K562 (cell line): ENCODE measurements around the gene ZNF213. TPM values are rescaled to one million over a fixed set of nuclear protein-coding genes. Genes with fewer than 3 reads are reported as not detected.

ENCODE experiments used
- BCOR ChIP-seq: fragments of 450-650 bp; IDR thresholded peaks from 2 replicates; pipeline ENCODE4 v1.6.1; 2016
- CBX5 ChIP-seq: IDR thresholded peaks from 2 replicates; pipeline ENCODE4 v1.6.1; 2014; ENCODE audit warnings: low read depth, borderline replicate concordance
- CSDE1 ChIP-seq, 2 experiments: fragments of 450-650 bp; IDR thresholded peaks; 2 replicates each; pipeline ENCODE4 v1.6.1; 2016; ENCODE audit warnings: mild to moderate bottlenecking in 1 of 2
- DPF2 ChIP-seq: fragments of 450-650 bp; IDR thresholded peaks from 2 replicates; pipeline ENCODE4 v1.6.1; 2016
- EP300 ChIP-seq: IDR thresholded peaks from 2 replicates; pipeline ENCODE4 v1.6.1; 2012; ENCODE audit warnings: low read length, improper control_type of control experiment
- GATAD2A ChIP-seq: fragments of 450-650 bp; IDR thresholded peaks from 2 replicates; pipeline ENCODE4 v1.6.1; 2017
- HCFC1 ChIP-seq: IDR thresholded peaks from 2 replicates; pipeline ENCODE4 v1.6.1; 2012; ENCODE audit warnings: low read depth, low read length, improper control_type of control experiment
- LEF1 ChIP-seq: fragments of 450-650 bp; IDR thresholded peaks from 2 replicates; pipeline ENCODE4 v1.6.1; 2016; ENCODE audit warnings: mild to moderate bottlenecking
- SREBF2 ChIP-seq: sonication (generic); formaldehyde crosslinking; IDR thresholded peaks from 2 replicates; pipeline ENCODE4 v1.4.0; 2020; ENCODE audit warnings: mild to moderate bottlenecking, missing genetic modification reagents
- TBL1XR1 ChIP-seq, 2 experiments: IDR thresholded peaks; 2 replicates each; pipeline ENCODE4 v1.6.1; 2012; ENCODE audit warnings: improper control_type of control experiment in 2 of 2, low read length in 2 of 2, mild to moderate bottlenecking in 1 of 2
- ZNF263 ChIP-seq: sonication (generic); formaldehyde crosslinking; IDR thresholded peaks from 2 replicates; pipeline ENCODE4 v1.8.0; 2022; ENCODE audit warnings: mild to moderate bottlenecking, missing genetic modification reagents, borderline replicate concordance
- polyA plus RNA-seq, 8 experiments: library from polyadenylated mRNA; depleted of rRNA in 4 of 8; stranded (reverse) in 5 of 8; unstranded in 3 of 8; fragments of >200 nt; fragmentation: Nextera tagmentation in 2 of 8; fragmentation: Illumina TruSeq in 1 of 8; extraction: Ambion mirVana in 2 of 8; extraction: Trizol in 1 of 8; gene quantifications; 2 replicates each; pipeline versions ENCODE4 v1.2.1 to v1.2.3, GENCODE V29; 2011 to 2014; ENCODE audit warnings: inconsistent platforms in 1 of 8, missing spikeins in 1 of 8
- total RNA-seq, 7 experiments: library from RNA; depleted of rRNA in 6 of 7; stranded (reverse); fragments of >200 nt in 6 of 7; fragmentation: Illumina TruSeq in 2 of 7; extraction: Trizol in 2 of 7; gene quantifications; 2 replicates each; pipeline versions ENCODE4 v1.2.1 to v1.2.3, GENCODE V29; 2011 to 2021; ENCODE audit warnings: low replicate concordance in 1 of 7
- TF ChIP-seq, protein P1 (sequence below): sonication (generic); formaldehyde crosslinking; IDR thresholded peaks from 2 replicates; pipeline ENCODE4 v1.8.0; 2022; ENCODE audit warnings: missing genetic modification reagents, mild to moderate bottlenecking, borderline replicate concordance
- TF ChIP-seq, protein P2 (sequence below), 2 experiments: IDR thresholded peaks; 2 replicates each; pipeline ENCODE4 v1.6.1; 2011; ENCODE audit warnings: borderline replicate concordance in 1 of 2, control low read depth in 1 of 2, low read depth in 1 of 2, low read length in 1 of 2, mild to moderate bottlenecking in 1 of 2, mixed read lengths in 1 of 2, moderate library complexity in 1 of 2; ENCODE audit not compliant: insufficient read depth in 1 of 2, insufficient read length in 1 of 2, poor library complexity in 1 of 2, severe bottlenecking in 1 of 2; ENCODE audit errors: extremely low read depth in 1 of 2
- TF ChIP-seq, protein P3 (sequence below): fragments of 250-450 bp; sonication (Bioruptor Pico); IDR thresholded peaks from 2 replicates; pipeline ENCODE4 v1.4.0; 2020; ENCODE audit warnings: mild to moderate bottlenecking, moderate library complexity
- TF ChIP-seq, protein P4 (sequence below): fragments of 150-350 bp; conservative IDR thresholded peaks from 2 replicates; pipeline ENCODE4 v1.6.1; 2014; ENCODE audit warnings: low read length
- TF ChIP-seq, protein P5 (sequence below): fragments of 250-450 bp; sonication (Bioruptor Pico); IDR thresholded peaks from 2 replicates; pipeline ENCODE4 v1.4.0; 2020; ENCODE audit warnings: mild to moderate bottlenecking

The ZNF213 gene
- total and polyA plus RNA-seq, 9 of the 15 experiments (the other 6 are each of a cell fraction or from before 2014, with no cell fraction given), result 0.49 to 10.0 (median 1.8) TPM

DNA sequence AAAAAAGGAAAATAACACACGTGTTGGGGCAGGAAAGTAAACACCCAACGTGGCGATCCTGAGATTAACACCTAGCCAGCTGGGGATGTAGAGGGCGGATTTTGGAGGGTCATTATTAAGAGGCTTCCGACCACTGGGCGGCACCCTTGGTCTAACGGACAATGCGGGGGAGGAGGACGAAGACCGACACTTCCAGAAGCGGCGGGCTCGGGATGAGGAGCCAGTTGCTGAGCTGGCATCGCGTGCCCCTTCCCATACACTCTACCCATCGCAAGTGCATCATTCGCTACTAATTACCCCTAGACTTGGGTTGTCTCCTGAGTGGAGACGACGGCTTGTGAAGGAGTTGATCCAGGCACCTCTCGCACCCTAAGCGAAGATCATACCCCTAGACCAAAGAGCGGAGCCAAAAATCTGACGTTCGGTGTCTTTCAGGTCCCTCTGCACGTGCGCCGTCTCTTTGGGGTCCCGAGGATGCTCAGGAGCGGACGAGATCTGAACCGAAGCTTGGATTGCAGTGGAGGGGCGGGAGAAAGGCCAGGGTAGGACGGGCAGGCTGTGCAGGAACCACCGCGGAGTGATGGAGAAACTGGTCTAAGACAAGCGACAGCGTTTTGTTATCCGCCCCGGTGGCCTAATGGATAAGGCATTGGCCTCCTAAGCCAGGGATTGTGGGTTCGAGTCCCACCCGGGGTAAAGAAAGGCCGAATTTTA is 17.6 kb downstream of the ZNF213 start (continued):
- TF ChIP-seq, protein P1, sequence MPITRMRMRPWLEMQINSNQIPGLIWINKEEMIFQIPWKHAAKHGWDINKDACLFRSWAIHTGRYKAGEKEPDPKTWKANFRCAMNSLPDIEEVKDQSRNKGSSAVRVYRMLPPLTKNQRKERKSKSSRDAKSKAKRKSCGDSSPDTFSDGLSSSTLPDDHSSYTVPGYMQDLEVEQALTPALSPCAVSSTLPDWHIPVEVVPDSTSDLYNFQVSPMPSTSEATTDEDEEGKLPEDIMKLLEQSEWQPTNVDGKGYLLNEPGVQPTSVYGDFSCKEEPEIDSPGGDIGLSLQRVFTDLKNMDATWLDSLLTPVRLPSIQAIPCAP (CRISPR knock-in tag), result 0 out of 2 replicates have a peak, but pooled peaks have one; percentile 20
- TF ChIP-seq BCOR (peak; percentile 79), HCFC1 (no peak; the same call in 1 of the 2 replicates), EP300 (peak; percentile 80), CSDE1 (IDR thresholded peaks at IDR 0.05) (peak in 1 of 2 experiments; percentile 85; a peak in 1 of 4 replicates), TBL1XR1 (IDR thresholded peaks at IDR 0.05; ENCODE audit: low read length in 2 of 2) (peak in 1 of 2 experiments; percentile 96; a peak in 2 of 4 replicates), CBX5 (peak; percentile 64; the same call in 1 of the 2 replicates), DPF2 (peak; percentile 56), LEF1 (peak; percentile 47; the same call in 1 of the 2 replicates), SREBF2 (CRISPR knock-in tag) (no peak), ZNF263 (CRISPR knock-in tag) (peak; percentile 75; the same call in 1 of the 2 replicates), GATAD2A (peak; percentile 58; the same call in 1 of the 2 replicates)
- TF ChIP-seq, protein P2, sequence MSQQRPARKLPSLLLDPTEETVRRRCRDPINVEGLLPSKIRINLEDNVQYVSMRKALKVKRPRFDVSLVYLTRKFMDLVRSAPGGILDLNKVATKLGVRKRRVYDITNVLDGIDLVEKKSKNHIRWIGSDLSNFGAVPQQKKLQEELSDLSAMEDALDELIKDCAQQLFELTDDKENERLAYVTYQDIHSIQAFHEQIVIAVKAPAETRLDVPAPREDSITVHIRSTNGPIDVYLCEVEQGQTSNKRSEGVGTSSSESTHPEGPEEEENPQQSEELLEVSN (IDR thresholded peaks at IDR 0.05; ENCODE audit: borderline replicate concordance in 1 of 2, extremely low read depth in 1 of 2, insufficient read depth in 1 of 2, insufficient read length in 1 of 2, low read depth in 1 of 2, low read length in 1 of 2, poor library complexity in 1 of 2, severe bottlenecking in 1 of 2), result peak; percentile 57 to 58
- TF ChIP-seq, protein P3, sequence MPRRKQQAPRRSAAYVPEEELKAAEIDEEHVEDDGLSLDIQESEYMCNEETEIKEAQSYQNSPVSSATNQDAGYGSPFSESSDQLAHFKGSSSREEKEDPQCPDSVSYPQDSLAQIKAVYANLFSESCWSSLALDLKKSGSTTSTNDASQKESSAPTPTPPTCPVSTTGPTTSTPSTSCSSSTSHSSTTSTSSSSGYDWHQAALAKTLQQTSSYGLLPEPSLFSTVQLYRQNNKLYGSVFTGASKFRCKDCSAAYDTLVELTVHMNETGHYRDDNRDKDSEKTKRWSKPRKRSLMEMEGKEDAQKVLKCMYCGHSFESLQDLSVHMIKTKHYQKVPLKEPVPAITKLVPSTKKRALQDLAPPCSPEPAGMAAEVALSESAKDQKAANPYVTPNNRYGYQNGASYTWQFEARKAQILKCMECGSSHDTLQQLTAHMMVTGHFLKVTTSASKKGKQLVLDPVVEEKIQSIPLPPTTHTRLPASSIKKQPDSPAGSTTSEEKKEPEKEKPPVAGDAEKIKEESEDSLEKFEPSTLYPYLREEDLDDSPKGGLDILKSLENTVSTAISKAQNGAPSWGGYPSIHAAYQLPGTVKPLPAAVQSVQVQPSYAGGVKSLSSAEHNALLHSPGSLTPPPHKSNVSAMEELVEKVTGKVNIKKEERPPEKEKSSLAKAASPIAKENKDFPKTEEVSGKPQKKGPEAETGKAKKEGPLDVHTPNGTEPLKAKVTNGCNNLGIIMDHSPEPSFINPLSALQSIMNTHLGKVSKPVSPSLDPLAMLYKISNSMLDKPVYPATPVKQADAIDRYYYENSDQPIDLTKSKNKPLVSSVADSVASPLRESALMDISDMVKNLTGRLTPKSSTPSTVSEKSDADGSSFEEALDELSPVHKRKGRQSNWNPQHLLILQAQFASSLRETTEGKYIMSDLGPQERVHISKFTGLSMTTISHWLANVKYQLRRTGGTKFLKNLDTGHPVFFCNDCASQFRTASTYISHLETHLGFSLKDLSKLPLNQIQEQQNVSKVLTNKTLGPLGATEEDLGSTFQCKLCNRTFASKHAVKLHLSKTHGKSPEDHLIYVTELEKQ (CRISPR knock-in tag), result no peak
- TF ChIP-seq, protein P4, sequence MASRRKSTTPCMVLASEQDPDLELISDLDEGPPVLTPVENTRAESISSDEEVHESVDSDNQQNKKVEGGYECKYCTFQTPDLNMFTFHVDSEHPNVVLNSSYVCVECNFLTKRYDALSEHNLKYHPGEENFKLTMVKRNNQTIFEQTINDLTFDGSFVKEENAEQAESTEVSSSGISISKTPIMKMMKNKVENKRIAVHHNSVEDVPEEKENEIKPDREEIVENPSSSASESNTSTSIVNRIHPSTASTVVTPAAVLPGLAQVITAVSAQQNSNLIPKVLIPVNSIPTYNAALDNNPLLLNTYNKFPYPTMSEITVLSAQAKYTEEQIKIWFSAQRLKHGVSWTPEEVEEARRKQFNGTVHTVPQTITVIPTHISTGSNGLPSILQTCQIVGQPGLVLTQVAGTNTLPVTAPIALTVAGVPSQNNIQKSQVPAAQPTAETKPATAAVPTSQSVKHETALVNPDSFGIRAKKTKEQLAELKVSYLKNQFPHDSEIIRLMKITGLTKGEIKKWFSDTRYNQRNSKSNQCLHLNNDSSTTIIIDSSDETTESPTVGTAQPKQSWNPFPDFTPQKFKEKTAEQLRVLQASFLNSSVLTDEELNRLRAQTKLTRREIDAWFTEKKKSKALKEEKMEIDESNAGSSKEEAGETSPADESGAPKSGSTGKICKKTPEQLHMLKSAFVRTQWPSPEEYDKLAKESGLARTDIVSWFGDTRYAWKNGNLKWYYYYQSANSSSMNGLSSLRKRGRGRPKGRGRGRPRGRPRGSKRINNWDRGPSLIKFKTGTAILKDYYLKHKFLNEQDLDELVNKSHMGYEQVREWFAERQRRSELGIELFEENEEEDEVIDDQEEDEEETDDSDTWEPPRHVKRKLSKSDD, result no peak
- TF ChIP-seq, protein P5, sequence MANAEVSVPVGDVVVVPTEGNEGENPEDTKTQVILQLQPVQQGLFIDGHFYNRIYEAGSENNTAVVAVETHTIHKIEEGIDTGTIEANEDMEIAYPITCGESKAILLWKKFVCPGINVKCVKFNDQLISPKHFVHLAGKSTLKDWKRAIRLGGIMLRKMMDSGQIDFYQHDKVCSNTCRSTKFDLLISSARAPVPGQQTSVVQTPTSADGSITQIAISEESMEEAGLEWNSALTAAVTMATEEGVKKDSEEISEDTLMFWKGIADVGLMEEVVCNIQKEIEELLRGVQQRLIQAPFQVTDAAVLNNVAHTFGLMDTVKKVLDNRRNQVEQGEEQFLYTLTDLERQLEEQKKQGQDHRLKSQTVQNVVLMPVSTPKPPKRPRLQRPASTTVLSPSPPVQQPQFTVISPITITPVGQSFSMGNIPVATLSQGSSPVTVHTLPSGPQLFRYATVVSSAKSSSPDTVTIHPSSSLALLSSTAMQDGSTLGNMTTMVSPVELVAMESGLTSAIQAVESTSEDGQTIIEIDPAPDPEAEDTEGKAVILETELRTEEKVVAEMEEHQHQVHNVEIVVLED, result no peak
